ENCODE measurements around the gene ZNF564. TPM values are rescaled to one million over a fixed set of nuclear protein-coding genes. Genes with fewer than 3 reads are reported as not detected.
A peak's percentile ranks its signal among the peaks of the same experiment; 100 is the strongest.

Gene ZNF564
- total and polyA plus RNA-seq, 10 of the 15 experiments (the other 5 are each of a cell fraction or from before 2014, with no cell fraction given): 1.5 to 8.9 (median 5.4) TPM

DNA sequence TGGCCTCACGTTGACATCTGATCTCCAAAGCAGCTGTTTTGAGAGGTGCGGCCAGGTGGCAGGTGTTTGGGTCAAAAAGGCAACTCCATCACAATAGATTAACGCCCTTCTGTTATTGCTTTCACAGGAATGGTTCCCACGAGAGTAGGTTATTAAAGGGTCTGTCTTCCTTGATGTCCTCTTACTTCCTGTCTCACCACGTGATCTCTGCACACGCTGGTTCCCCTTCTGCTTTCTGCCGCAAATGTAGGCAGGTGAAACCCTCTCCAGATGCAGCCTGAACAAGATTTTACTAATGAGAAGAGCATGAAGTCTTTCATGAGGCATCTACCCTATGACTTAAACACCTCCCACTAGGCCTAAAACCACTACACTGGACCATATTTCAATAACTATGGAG, 22.8 kb upstream of the ZNF564 start (continued):
- no peak for TF ChIP-seq CUX1 (IDR thresholded peaks at IDR 0.05; ENCODE audit: insufficient replicate concordance, low read depth, low read length)
- peak; percentile 83 for TF ChIP-seq SPI1 (IDR thresholded peaks at IDR 0.05; ENCODE audit: borderline replicate concordance, insufficient read depth, low read depth, low read length)
- 0 out of 2 replicates have a peak, but pooled peaks have one; percentile 19 for TF ChIP-seq NR2F1 (conservative IDR thresholded peaks at IDR 0.05)
- TF ChIP-seq USF1 (IDR thresholded peaks at IDR 0.05; ENCODE audit: borderline replicate concordance, extremely low read length, insufficient read depth, low read depth, low read length): peak; percentile 73
- TF ChIP-seq MTA2 (IDR thresholded peaks at IDR 0.05; ENCODE audit: low read depth): peak; percentile 42
- TF ChIP-seq, protein P1, sequence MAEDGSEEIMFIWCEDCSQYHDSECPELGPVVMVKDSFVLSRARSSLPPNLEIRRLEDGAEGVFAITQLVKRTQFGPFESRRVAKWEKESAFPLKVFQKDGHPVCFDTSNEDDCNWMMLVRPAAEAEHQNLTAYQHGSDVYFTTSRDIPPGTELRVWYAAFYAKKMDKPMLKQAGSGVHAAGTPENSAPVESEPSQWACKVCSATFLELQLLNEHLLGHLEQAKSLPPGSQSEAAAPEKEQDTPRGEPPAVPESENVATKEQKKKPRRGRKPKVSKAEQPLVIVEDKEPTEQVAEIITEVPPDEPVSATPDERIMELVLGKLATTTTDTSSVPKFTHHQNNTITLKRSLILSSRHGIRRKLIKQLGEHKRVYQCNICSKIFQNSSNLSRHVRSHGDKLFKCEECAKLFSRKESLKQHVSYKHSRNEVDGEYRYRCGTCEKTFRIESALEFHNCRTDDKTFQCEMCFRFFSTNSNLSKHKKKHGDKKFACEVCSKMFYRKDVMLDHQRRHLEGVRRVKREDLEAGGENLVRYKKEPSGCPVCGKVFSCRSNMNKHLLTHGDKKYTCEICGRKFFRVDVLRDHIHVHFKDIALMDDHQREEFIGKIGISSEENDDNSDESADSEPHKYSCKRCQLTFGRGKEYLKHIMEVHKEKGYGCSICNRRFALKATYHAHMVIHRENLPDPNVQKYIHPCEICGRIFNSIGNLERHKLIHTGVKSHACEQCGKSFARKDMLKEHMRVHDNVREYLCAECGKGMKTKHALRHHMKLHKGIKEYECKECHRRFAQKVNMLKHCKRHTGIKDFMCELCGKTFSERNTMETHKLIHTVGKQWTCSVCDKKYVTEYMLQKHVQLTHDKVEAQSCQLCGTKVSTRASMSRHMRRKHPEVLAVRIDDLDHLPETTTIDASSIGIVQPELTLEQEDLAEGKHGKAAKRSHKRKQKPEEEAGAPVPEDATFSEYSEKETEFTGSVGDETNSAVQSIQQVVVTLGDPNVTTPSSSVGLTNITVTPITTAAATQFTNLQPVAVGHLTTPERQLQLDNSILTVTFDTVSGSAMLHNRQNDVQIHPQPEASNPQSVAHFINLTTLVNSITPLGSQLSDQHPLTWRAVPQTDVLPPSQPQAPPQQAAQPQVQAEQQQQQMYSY (CRISPR knock-in tag; IDR thresholded peaks at IDR 0.05): no peak
- TF ChIP-seq, protein P2, sequence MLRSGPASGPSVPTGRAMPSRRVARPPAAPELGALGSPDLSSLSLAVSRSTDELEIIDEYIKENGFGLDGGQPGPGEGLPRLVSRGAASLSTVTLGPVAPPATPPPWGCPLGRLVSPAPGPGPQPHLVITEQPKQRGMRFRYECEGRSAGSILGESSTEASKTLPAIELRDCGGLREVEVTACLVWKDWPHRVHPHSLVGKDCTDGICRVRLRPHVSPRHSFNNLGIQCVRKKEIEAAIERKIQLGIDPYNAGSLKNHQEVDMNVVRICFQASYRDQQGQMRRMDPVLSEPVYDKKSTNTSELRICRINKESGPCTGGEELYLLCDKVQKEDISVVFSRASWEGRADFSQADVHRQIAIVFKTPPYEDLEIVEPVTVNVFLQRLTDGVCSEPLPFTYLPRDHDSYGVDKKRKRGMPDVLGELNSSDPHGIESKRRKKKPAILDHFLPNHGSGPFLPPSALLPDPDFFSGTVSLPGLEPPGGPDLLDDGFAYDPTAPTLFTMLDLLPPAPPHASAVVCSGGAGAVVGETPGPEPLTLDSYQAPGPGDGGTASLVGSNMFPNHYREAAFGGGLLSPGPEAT (IDR thresholded peaks at IDR 0.05; ENCODE audit: low read depth): 0 out of 2 replicates have a peak, but pooled peaks have one; percentile 37
- peak; percentile 73 for TF ChIP-seq USF2 (IDR thresholded peaks at IDR 0.05; ENCODE audit: borderline replicate concordance, low read depth, low read length)
- TF ChIP-seq HDGF (IDR thresholded peaks at IDR 0.05): 0 out of 2 replicates have a peak, but pooled peaks have one; percentile 22
- TF ChIP-seq ZNF207 (IDR thresholded peaks at IDR 0.05; ENCODE audit: borderline replicate concordance): no peak
- peak; percentile 29 for TF ChIP-seq RUNX3 (IDR thresholded peaks at IDR 0.05; ENCODE audit: low read length)

Data from GM12878 (cell line).